GM12878 (cell line): ENCODE data around the gene C16orf95. TPM values are rescaled to one million over a fixed set of nuclear protein-coding genes. Genes with fewer than 3 reads are reported as not detected.

Experiments
- ATAC-seq: fragments of 200-7000 bp; cut with Tn5 transposase; 3 replicates; pipeline ENCODE4 v1.9.1; 2020; ENCODE audit warnings: mild to moderate bottlenecking, moderate library complexity
- BruUV-seq: library from RNA; stranded (reverse); fragments of 400-500 nt; replicated peaks from 2 replicates; lab custom pipeline; 2021; lab: Mats Ljungman, UMichigan
- CTCF ChIA-PET: fragments of 300-600 bp; sonication (Branson Sonifier 250); formaldehyde crosslinking; extraction: SDS; loops from one replicate; lab custom pipeline; 2021; ENCODE audit warnings: inconsistent platforms; lab: Yijun Ruan, JAX
- POLR2A ChIA-PET: fragments of 350-600 bp; formaldehyde crosslinking; extraction: SDS; loops from one replicate; lab custom pipeline; 2021; ENCODE audit warnings: inconsistent platforms; lab: Charles Lee
- RAD21 ChIA-PET: fragments of 300-600 bp; sonication (Branson Sonifier 250); formaldehyde crosslinking; loops from one replicate; lab custom pipeline; 2023; ENCODE audit warnings: antibody characterized with exemption; ENCODE audit not compliant: unreplicated experiment; lab: Charles Lee
- SMC1A ChIA-PET: fragments of 300-600 bp; sonication (Branson Sonifier 250); formaldehyde crosslinking; loops from one replicate; lab custom pipeline; 2023; ENCODE audit not compliant: unreplicated experiment, uncharacterized antibody; lab: Charles Lee
- DNase-seq: peaks from one replicate; pipeline ENCODE4 v3.0.0-alpha.2; 2011; ENCODE audit warnings: low read depth, low spot score
- FAIRE-seq: peaks from 3 replicates; lab custom pipeline; 2011; peaks lifted over from hg19 to GRCh38; lab: Jason Lieb, UNC
- H2AFZ ChIP-seq: 2 replicates; pipeline ENCODE4 v1.6.0; 2011; ENCODE audit warnings: low read depth, low read length, control low read depth; ENCODE audit not compliant: control insufficient read depth
- H3K27ac ChIP-seq: 2 replicates; pipeline ENCODE4 v1.5.1; 2011; ENCODE audit warnings: control low read depth; ENCODE audit not compliant: control insufficient read depth, insufficient read depth
- H3K27me3 ChIP-seq, 2 experiments: replicated peaks in 1 of 2; 2 replicates each; pipeline versions ENCODE4 v1.6.0 to v1.6.1; 2011; ENCODE audit warnings: low read length in 1 of 2; ENCODE audit not compliant: control insufficient read depth in 2 of 2, insufficient read depth in 2 of 2
- H3K36me3 ChIP-seq, 2 experiments: 2 replicates each; pipeline ENCODE4 v1.5.1; 2011; ENCODE audit warnings: low read length in 1 of 2; ENCODE audit not compliant: control insufficient read depth in 2 of 2, insufficient read depth in 2 of 2
- H3K4me1 ChIP-seq: 2 replicates; pipeline ENCODE4 v1.6.1; 2011; ENCODE audit warnings: mild to moderate bottlenecking, low read length, moderate library complexity, mixed read lengths; ENCODE audit not compliant: control insufficient read depth, insufficient read depth
- H3K4me2 ChIP-seq: 2 replicates; pipeline ENCODE4 v1.6.0; 2011; ENCODE audit warnings: control low read depth; ENCODE audit not compliant: control insufficient read depth, insufficient read depth
- H3K4me3 ChIP-seq: fragments of 200-600 bp; sonication (generic); 2 replicates; pipeline ENCODE4 v1.5.1; 2016
- H3K79me2 ChIP-seq: 2 replicates; pipeline ENCODE4 v1.6.0; 2011; ENCODE audit warnings: low read length; ENCODE audit not compliant: control insufficient read depth, insufficient read depth
- H3K9ac ChIP-seq: 2 replicates; pipeline ENCODE4 v1.8.0; 2011; ENCODE audit warnings: low read length, control low read depth, mixed read lengths; ENCODE audit not compliant: control insufficient read depth, insufficient read depth
- H3K9me3 ChIP-seq: replicated peaks from 3 replicates; pipeline ENCODE4 v1.5.1; 2011; ENCODE audit warnings: mild to moderate bottlenecking, low read length; ENCODE audit not compliant: control insufficient read depth, insufficient read depth
- H4K20me1 ChIP-seq: 2 replicates; pipeline ENCODE4 v1.6.0; 2011; ENCODE audit not compliant: control insufficient read depth, insufficient read depth
- CEBPB ChIP-seq, 2 experiments: fragments of 150-350 bp in 1 of 2; IDR thresholded peaks; 2 replicates each; pipeline ENCODE4 v1.6.1; 2012 to 2014; ENCODE audit warnings: low read depth in 2 of 2, low read length in 2 of 2, borderline replicate concordance in 1 of 2, inconsistent platforms in 1 of 2
- EGR1 ChIP-seq, 2 experiments: IDR thresholded peaks; 1 replicate in 1 of 2; 2 replicates in 1 of 2; pipeline ENCODE4 v1.6.1; 2011 to 2012; ENCODE audit warnings: low read depth in 2 of 2, low read length in 2 of 2, borderline replicate concordance in 1 of 2, mild to moderate bottlenecking in 1 of 2, moderate library complexity in 1 of 2
- NR2C1 ChIP-seq: fragments of 450-650 bp; IDR thresholded peaks from 2 replicates; pipeline ENCODE4 v1.6.1; 2017; ENCODE audit warnings: antibody characterized with exemption, mild to moderate bottlenecking, moderate library complexity
- RAD21 ChIP-seq: IDR thresholded peaks from 2 replicates; pipeline ENCODE4 v1.6.1; 2011; ENCODE audit warnings: mild to moderate bottlenecking, low read depth, low read length, moderate library complexity; ENCODE audit not compliant: insufficient read depth
- SMC3 ChIP-seq: IDR thresholded peaks from 2 replicates; pipeline ENCODE4 v1.6.1; 2011; ENCODE audit warnings: low read length, improper control_type of control experiment, borderline replicate concordance
- WGBS: methylation state at CpG from one replicate; pipeline ENCODE4 v1.1.6; 2016; ENCODE audit warnings: low lambda C conversion rate; ENCODE audit not compliant: insufficient replicate concordance, insufficient coverage; ENCODE audit errors: missing lambda C conversion rate; 5-methylcytosine and 5-hydroxymethylcytosine counted together
- in situ Hi-C: fragments of 300-500 bp; cut with MboI; formaldehyde crosslinking; loops from 9 replicates; pipeline ENCODE4 v1.14.3; 2018; ENCODE audit warnings: mixed read lengths
- intact Hi-C: fragments of 100-400 bp; cut with micrococcal nuclease; formaldehyde crosslinking; loops from one replicate; pipeline ENCODE4 v1.14.2; 2022; ENCODE audit not compliant: unreplicated experiment
- polyA plus RNA-seq, 11 experiments: library from polyadenylated mRNA; depleted of rRNA in 4 of 11; unstranded in 6 of 11; stranded (reverse) in 5 of 11; fragments of >200 nt; fragmentation: Nextera tagmentation in 4 of 11; fragmentation: Illumina TruSeq in 1 of 11; extraction: Ambion mirVana in 4 of 11; extraction: Trizol in 1 of 11; gene quantifications; 1 replicate in 1 of 11; 2 replicates in 10 of 11; pipeline versions ENCODE4 v1.2.1 to v1.2.3, GENCODE V29; 2011 to 2016; ENCODE audit warnings: inconsistent platforms in 2 of 11, missing spikeins in 2 of 11, low read depth in 1 of 11
- total RNA-seq, 4 experiments: library from RNA; depleted of rRNA in 3 of 4; stranded (reverse); fragments of >200 nt in 3 of 4; fragmentation: Illumina TruSeq in 1 of 4; extraction: Trizol in 1 of 4; gene quantifications; 2 replicates each; pipeline versions ENCODE4 v1.2.1 to v1.2.3, GENCODE V29; 2013 to 2021
- TF ChIP-seq, protein P1 (sequence below), 3 experiments: IDR thresholded peaks in 2 of 3; conservative IDR thresholded peaks in 1 of 3; 2 replicates each; pipeline ENCODE4 v1.5.1; 2011; ENCODE audit warnings: low read depth in 3 of 3, low read length in 3 of 3, mild to moderate bottlenecking in 3 of 3, control low read depth in 2 of 3, moderate library complexity in 2 of 3, inconsistent platforms in 1 of 3, mixed read lengths in 1 of 3; ENCODE audit not compliant: control insufficient read depth in 2 of 3, insufficient read depth in 1 of 3; ENCODE audit errors: extremely low read depth in 1 of 3
- TF ChIP-seq, protein P2 (sequence below): fragments of 450-650 bp; IDR thresholded peaks from 2 replicates; pipeline ENCODE4 v1.6.1; 2014; ENCODE audit warnings: mild to moderate bottlenecking

The C16orf95 gene
- total and polyA plus RNA-seq, 10 of the 15 experiments (the other 5 are each of a cell fraction or from before 2014, with no cell fraction given) = 0.90 to 22.7 (median 6.0) TPM

- TF ChIP-seq NR2C1 (no peak), EGR1 (IDR thresholded peaks at IDR 0.05; ENCODE audit: borderline replicate concordance in 1 of 2, low read depth in 2 of 2, low read length in 2 of 2) (no peak)
Measured at GRCh38 chr16:87279094-87279658, 38.0 kb downstream of the C16orf95 start (continued).

DNA sequence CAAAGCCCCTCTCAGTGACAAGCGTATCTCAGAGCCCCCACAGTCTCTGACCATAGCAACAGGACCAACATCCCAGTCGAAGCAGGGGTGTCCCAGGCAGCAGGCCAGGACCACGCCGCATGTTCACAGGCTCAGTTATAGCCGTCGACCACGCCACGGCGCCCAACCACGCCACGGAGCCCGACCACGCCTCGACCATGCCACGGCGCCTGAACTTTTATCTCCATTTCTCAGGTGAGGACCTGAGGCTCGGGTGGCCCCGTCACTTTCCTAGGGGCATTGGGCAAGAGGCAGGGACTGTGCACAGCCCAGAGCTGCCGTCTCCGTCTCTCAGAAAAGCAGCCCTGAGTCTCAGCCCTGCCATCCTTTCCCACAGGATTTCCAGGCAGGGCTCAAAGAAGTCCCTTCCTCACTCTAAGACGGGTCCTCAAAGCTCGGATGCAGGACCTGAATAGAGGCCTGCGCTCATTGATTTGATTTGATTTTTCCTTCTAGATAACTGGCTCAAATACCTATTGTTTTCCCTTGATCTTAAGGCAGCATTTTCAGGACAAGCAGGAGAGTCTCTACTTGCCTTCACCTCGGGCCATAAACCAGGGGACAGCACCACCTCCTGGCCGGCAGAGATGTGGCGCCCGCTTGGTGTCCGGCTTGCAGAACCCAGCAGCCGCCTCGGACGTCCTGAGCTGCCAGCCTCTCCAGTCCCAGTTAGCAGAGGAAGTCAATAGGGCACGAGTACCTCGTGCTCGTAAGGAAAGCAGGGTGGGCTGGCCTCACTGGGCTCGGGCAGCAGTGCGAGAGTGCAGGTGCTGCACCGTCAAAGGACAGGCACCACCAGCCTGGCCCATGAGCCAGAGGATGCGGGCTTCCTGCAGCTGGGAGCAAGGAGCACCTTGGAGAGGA lies 38.8 kb downstream of the C16orf95 start:
- H3K36me3 ChIP-seq = no peaks in the 10 kb centered on the region
- in situ Hi-C loops (loop anchor here (5.0 kb wide), 1 partner anchor 716 kb away; no protein-coding TSS in a partner anchor), intact Hi-C loops (loop anchor here (1.0 to 10.0 kb wide), 3 partner anchors 75 to 715 kb away; no protein-coding TSS in a partner anchor)
- 46% methylated on average over 38 of the region's 38 CpGs for WGBS
- no peak overlapping the region for H3K4me3 ChIP-seq
- DNase-seq (no peak), ATAC-seq (peak; percentile 97), FAIRE-seq (no peak)
- no peak overlapping the region for H2AFZ ChIP-seq
- CTCF ChIA-PET = interaction anchor here (0.6 to 4.5 kb wide), 10 partner anchors 10 to 786 kb away, joined by 3 to 29 read pairs (median 3); no protein-coding TSS in a partner anchor
- H3K27ac ChIP-seq = no peak overlapping the region
- BruUV-seq = no TSS peak
- H3K9ac ChIP-seq = no peak overlapping the region
- H3K9me3 ChIP-seq = no peaks in the 10 kb centered on the region
- RAD21 ChIA-PET = no interaction called here
- POLR2A ChIA-PET = no interaction called here
- no peaks in the 10 kb centered on the region for H3K4me1 ChIP-seq
- H3K4me2 ChIP-seq = no peak overlapping the region
- SMC1A ChIA-PET = interaction anchor here (1.1 kb wide), 1 partner anchor 715 kb away, joined by 3 read pairs; no protein-coding TSS in a partner anchor
- H3K79me2 ChIP-seq = no peaks in the 10 kb centered on the region
- H3K27me3 ChIP-seq = no peaks in the 10 kb centered on the region
- no peaks in the 10 kb centered on the region for H4K20me1 ChIP-seq
- TF ChIP-seq, protein P1, sequence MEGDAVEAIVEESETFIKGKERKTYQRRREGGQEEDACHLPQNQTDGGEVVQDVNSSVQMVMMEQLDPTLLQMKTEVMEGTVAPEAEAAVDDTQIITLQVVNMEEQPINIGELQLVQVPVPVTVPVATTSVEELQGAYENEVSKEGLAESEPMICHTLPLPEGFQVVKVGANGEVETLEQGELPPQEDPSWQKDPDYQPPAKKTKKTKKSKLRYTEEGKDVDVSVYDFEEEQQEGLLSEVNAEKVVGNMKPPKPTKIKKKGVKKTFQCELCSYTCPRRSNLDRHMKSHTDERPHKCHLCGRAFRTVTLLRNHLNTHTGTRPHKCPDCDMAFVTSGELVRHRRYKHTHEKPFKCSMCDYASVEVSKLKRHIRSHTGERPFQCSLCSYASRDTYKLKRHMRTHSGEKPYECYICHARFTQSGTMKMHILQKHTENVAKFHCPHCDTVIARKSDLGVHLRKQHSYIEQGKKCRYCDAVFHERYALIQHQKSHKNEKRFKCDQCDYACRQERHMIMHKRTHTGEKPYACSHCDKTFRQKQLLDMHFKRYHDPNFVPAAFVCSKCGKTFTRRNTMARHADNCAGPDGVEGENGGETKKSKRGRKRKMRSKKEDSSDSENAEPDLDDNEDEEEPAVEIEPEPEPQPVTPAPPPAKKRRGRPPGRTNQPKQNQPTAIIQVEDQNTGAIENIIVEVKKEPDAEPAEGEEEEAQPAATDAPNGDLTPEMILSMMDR (IDR thresholded peaks at IDR 0.05 in 2 of 3, conservative IDR thresholded peaks at IDR 0.05 in 1 of 3; ENCODE audit: control insufficient read depth in 2 of 3, extremely low read depth in 1 of 3, insufficient read depth in 1 of 3, low read depth in 3 of 3, low read length in 3 of 3) = peak; percentile 77 to 84 (median 82)
- TF ChIP-seq RAD21 (peak; percentile 69), SMC3 (peak; percentile 85), CEBPB (IDR thresholded peaks at IDR 0.05; ENCODE audit: borderline replicate concordance in 1 of 2, low read depth in 2 of 2, low read length in 2 of 2) (no peak)
- TF ChIP-seq, protein P2, sequence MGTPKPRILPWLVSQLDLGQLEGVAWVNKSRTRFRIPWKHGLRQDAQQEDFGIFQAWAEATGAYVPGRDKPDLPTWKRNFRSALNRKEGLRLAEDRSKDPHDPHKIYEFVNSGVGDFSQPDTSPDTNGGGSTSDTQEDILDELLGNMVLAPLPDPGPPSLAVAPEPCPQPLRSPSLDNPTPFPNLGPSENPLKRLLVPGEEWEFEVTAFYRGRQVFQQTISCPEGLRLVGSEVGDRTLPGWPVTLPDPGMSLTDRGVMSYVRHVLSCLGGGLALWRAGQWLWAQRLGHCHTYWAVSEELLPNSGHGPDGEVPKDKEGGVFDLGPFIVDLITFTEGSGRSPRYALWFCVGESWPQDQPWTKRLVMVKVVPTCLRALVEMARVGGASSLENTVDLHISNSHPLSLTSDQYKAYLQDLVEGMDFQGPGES = no peak
